Prostate gland (tissue), 2 donors: ENCODE data around the gene SOHLH2. TPM values are rescaled to one million over a fixed set of nuclear protein-coding genes. Genes with fewer than 3 reads are reported as not detected.
A peak's percentile ranks its signal among the peaks of the same experiment; 100 is the strongest.

ENCODE experiments used
- DNase-seq: peaks from one replicate; pipeline ENCODE4 v3.0.0-alpha.2; 2019; ENCODE audit warnings: low spot score
- H3K27ac ChIP-seq, 2 donors: fragments of 200-600 bp; sonication (generic); 2 replicates each; pipeline ENCODE4 v1.5.1; 2017 to 2019
- H3K27me3 ChIP-seq: fragments of 200-600 bp; sonication (generic); replicated peaks from 2 replicates; pipeline ENCODE4 v1.5.1; 2019; ENCODE audit not compliant: insufficient read depth
- H3K36me3 ChIP-seq, 2 donors: fragments of 200-600 bp; sonication (generic); 1 replicate in 1 of 2; 2 replicates in 1 of 2; pipeline versions ENCODE4 v1.5.1 to v1.8.1; 2017 to 2019
- H3K4me1 ChIP-seq: fragments of 200-600 bp; sonication (generic); replicated peaks from 2 replicates; pipeline ENCODE4 v1.5.1; 2019
- H3K4me3 ChIP-seq, 2 donors: fragments of 200-600 bp; sonication (generic); 2 replicates each; pipeline ENCODE4 v1.5.1; 2017 to 2019
- H3K9me3 ChIP-seq: fragments of 200-600 bp; sonication (generic); 2 replicates; pipeline ENCODE4 v1.5.1; 2017
- CTCF ChIP-seq, 4 experiments: fragments of 200-600 bp in 2 of 4; fragments of 450-650 bp in 2 of 4; sonication (generic) in 2 of 4; IDR thresholded peaks; 1 replicate in 3 of 4; 2 replicates in 1 of 4; pipeline ENCODE4 v1.5.1; 2016 to 2019; ENCODE audit warnings: antibody characterized with exemption in 4 of 4, mild to moderate bottlenecking in 2 of 4, moderate library complexity in 2 of 4
- POLR2A ChIP-seq: fragments of 450-650 bp; IDR thresholded peaks from one replicate; pipeline ENCODE4 v1.6.1; 2016; ENCODE audit warnings: antibody characterized with exemption, mild to moderate bottlenecking
- POLR2AphosphoS5 ChIP-seq: sonication (generic); formaldehyde crosslinking; IDR thresholded peaks from one replicate; pipeline ENCODE4 v1.6.1; 2017; ENCODE audit warnings: antibody characterized with exemption
- WGBS: methylation state at CpG from one replicate; pipeline ENCODE4 v1.1.5; 2018; 5-methylcytosine and 5-hydroxymethylcytosine counted together
- intact Hi-C: fragments of 100-400 bp; cut with DNase I; formaldehyde crosslinking; loops from one replicate; pipeline ENCODE4 v1.14.2; 2022
- total RNA-seq, 2 donors: library from RNA; depleted of rRNA; stranded (reverse); fragments of >200 nt; gene quantifications; one replicate each; pipeline ENCODE4 v1.1.0, GENCODE V29; 2016

The SOHLH2 gene
- total RNA-seq: 1 to 10 TPM; 2.3 to 5.1 TPM

- Histone ChIP-seq H3K36me3 (no peaks in the 10 kb centered on the region), H3K27me3 (no peaks in the 10 kb centered on the region), H3K4me1 (no peaks in the 10 kb centered on the region), H3K27ac (no peak within 1 kb of the TSS), H3K4me3 (no peak within 1 kb of the TSS), H3K9me3 (no peaks in the 10 kb centered on the region)
- no peak for DNase-seq
- 95% methylated on average over 49 of the region's 53 CpGs for WGBS
- TF ChIP-seq POLR2A (no peak), CTCF (IDR thresholded peaks at IDR 0.05) (no peak), POLR2AphosphoS5 (no peak)
- intact Hi-C loops: no loop called here
Observed at GRCh38 chr13:36214163-36214921, at the start of gene SOHLH2. Gene SOHLH2, minus strand, starts transcription at chr13:36214556. Its CDS starts 30 bp downstream, at chr13:36214526.

- TF ChIP-seq POLR2A: no peak
- peak; percentile 29 for TF ChIP-seq POLR2AphosphoS5
- TF ChIP-seq CTCF (IDR thresholded peaks at IDR 0.05): no peak
- no peaks in the 10 kb centered on the region for H3K36me3 ChIP-seq
- peaks cover 6% of the 10 kb centered on the region for H3K4me1 ChIP-seq
- peak; percentile 28 for DNase-seq
- H3K4me3 ChIP-seq: no peak overlapping the region
- no peaks in the 10 kb centered on the region for H3K27me3 ChIP-seq
- intact Hi-C loops: no loop called here
- no peak overlapping the region for H3K27ac ChIP-seq
- no peaks in the 10 kb centered on the region for H3K9me3 ChIP-seq
Observed at GRCh38 chr13:36261976-36262375, 47.6 kb upstream of the SOHLH2 start.

GRCh38 chr13:36261011-36261410, 46.7 kb upstream of the SOHLH2 start:
- no peaks in the 10 kb centered on the region for H3K9me3 ChIP-seq
- H3K27ac ChIP-seq: peak overlapping the region in 1 of 2 donors; percentile 16
- H3K4me3 ChIP-seq: no peak overlapping the region
- 84% methylated on average over 3 of the region's 3 CpGs for WGBS
- H3K36me3 ChIP-seq: no peaks in the 10 kb centered on the region
- no peak for TF ChIP-seq CTCF (IDR thresholded peaks at IDR 0.05)
- no peak for DNase-seq
- H3K4me1 ChIP-seq: peaks cover 6% of the 10 kb centered on the region
- intact Hi-C loops: no loop called here
- no peaks in the 10 kb centered on the region for H3K27me3 ChIP-seq

- no peak overlapping the region for H3K4me3 ChIP-seq
- TF ChIP-seq CTCF (IDR thresholded peaks at IDR 0.05) (no peak), POLR2A (no peak), POLR2AphosphoS5 (no peak)
- no peaks in the 10 kb centered on the region for H3K36me3 ChIP-seq
- no peaks in the 10 kb centered on the region for H3K27me3 ChIP-seq
- H3K4me1 ChIP-seq: peaks cover 6% of the 10 kb centered on the region
- intact Hi-C loops: no loop called here
- 97% methylated on average over 8 of the region's 8 CpGs for WGBS
- no peak overlapping the region for H3K27ac ChIP-seq
- DNase-seq: no peak
- H3K9me3 ChIP-seq: no peaks in the 10 kb centered on the region
Observed at GRCh38 chr13:36259361-36260137, 45.2 kb upstream of the SOHLH2 start.
